Measurements from ENCODE around the gene ZPBP2. TPM values are rescaled to one million over a fixed set of nuclear protein-coding genes. Genes with fewer than 3 reads are reported as not detected.
"Not testable (repeated sequence)": the region's sequence is repeated elsewhere in the genome, so short reads cannot be mapped to it uniquely, and the experiment has no call there.

The ZPBP2 gene
- total RNA-seq, 2 donors from 2014 or later = not detected

GRCh38 chr17:39845052-39845846 lies 22.8 kb upstream of the ZPBP2 start:
- Histone ChIP-seq H3K36me3 (ENCODE audit: control insufficient read depth, insufficient read depth, low read length) (no peaks in the 10 kb centered on the region), H3K9ac (ENCODE audit: extremely low read depth, low read length, poor library complexity, severe bottlenecking) (no peak overlapping the region), H3K27ac (ENCODE audit: low read depth, low read length) (no peak overlapping the region), H3K4me3 (ENCODE audit: low read length) (no peak overlapping the region), H3K9me3 (ENCODE audit: control insufficient read depth, low read length) (no peaks in the 10 kb centered on the region), H3K4me1 (ENCODE audit: control insufficient read depth, insufficient read depth, low read length) (no peaks in the 10 kb centered on the region), H3K27me3 (ENCODE audit: control insufficient read depth, insufficient read depth, low read length, poor library complexity, severe bottlenecking) (no peaks in the 10 kb centered on the region)
- Mint-ChIP-seq H3K27me3 (ENCODE audit: insufficient read depth) (peaks cover 5% of the 10 kb centered on the region), H3K36me3 (ENCODE audit: low read depth) (no peaks in the 10 kb centered on the region), H3K4me1 (no peaks in the 10 kb centered on the region), H3K27ac (no peak overlapping the region), H3K9me3 (no peaks in the 10 kb centered on the region), H3K4me3 (no peak overlapping the region)
- DNase-seq = no peak
- WGBS, 2 experiments (ENCODE audit: insufficient coverage in 1 of 2, insufficient read length in 1 of 2) = 93 to 94% methylated on average over 5 to 8 of the region's 8 CpGs
- no peak for TF ChIP-seq CTCF (conservative IDR thresholded peaks at IDR 0.05)

GRCh38 chr17:39846205-39846604 lies 21.8 kb upstream of the ZPBP2 start:
- no peaks in the 10 kb centered on the region for H3K36me3 Mint-ChIP-seq (ENCODE audit: low read depth)

GRCh38 chr17:39848600-39848999 lies 19.4 kb upstream of the ZPBP2 start:
- Histone ChIP-seq H3K27me3 (ENCODE audit: control insufficient read depth, insufficient read depth, low read length, poor library complexity, severe bottlenecking) (no peaks in the 10 kb centered on the region), H3K9me3 (ENCODE audit: control insufficient read depth, low read length) (no peaks in the 10 kb centered on the region), H3K4me3 (ENCODE audit: low read length) (no peak overlapping the region), H3K27ac (ENCODE audit: low read depth, low read length) (no peak overlapping the region), H3K36me3 (ENCODE audit: control insufficient read depth, insufficient read depth, low read length) (no peaks in the 10 kb centered on the region), H3K4me1 (ENCODE audit: control insufficient read depth, insufficient read depth, low read length) (no peaks in the 10 kb centered on the region), H3K9ac (ENCODE audit: extremely low read depth, low read length, poor library complexity, severe bottlenecking) (no peak overlapping the region)
- WGBS, 2 experiments (ENCODE audit: insufficient coverage in 1 of 2, insufficient read length in 1 of 2) = 83 to 92% methylated on average over 1 to 4 of the region's 4 CpGs
- Mint-ChIP-seq H3K27ac (no peak overlapping the region), H3K27me3 (ENCODE audit: insufficient read depth) (no peaks in the 10 kb centered on the region), H3K36me3 (ENCODE audit: low read depth) (no peaks in the 10 kb centered on the region), H3K4me1 (no peaks in the 10 kb centered on the region), H3K4me3 (no peak overlapping the region), H3K9me3 (no peaks in the 10 kb centered on the region)
- DNase-seq = no peak
- TF ChIP-seq CTCF (conservative IDR thresholded peaks at IDR 0.05) = no peak

More at GRCh38 chr17:39846205-39846604, 21.8 kb upstream of the ZPBP2 start:
- no peak overlapping the region for H3K27ac Mint-ChIP-seq
- Histone ChIP-seq H3K27ac (ENCODE audit: low read depth, low read length) (no peak overlapping the region), H3K9ac (ENCODE audit: extremely low read depth, low read length, poor library complexity, severe bottlenecking) (no peak overlapping the region), H3K36me3 (ENCODE audit: control insufficient read depth, insufficient read depth, low read length) (no peaks in the 10 kb centered on the region), H3K4me3 (ENCODE audit: low read length) (no peak overlapping the region), H3K9me3 (ENCODE audit: control insufficient read depth, low read length) (no peaks in the 10 kb centered on the region), H3K4me1 (ENCODE audit: control insufficient read depth, insufficient read depth, low read length) (no peaks in the 10 kb centered on the region), H3K27me3 (ENCODE audit: control insufficient read depth, insufficient read depth, low read length, poor library complexity, severe bottlenecking) (no peaks in the 10 kb centered on the region)
- H3K27me3 Mint-ChIP-seq (ENCODE audit: insufficient read depth) = peaks cover 3% of the 10 kb centered on the region
- H3K4me3 Mint-ChIP-seq = no peak overlapping the region
- no peaks in the 10 kb centered on the region for H3K9me3 Mint-ChIP-seq
- no peak for DNase-seq
- no peak for TF ChIP-seq CTCF (conservative IDR thresholded peaks at IDR 0.05)
- no peaks in the 10 kb centered on the region for H3K4me1 Mint-ChIP-seq
- WGBS, 2 experiments (ENCODE audit: insufficient coverage in 1 of 2, insufficient read length in 1 of 2) = 85 to 100% methylated on average over 1 to 4 of the region's 4 CpGs

GRCh38 chr17:39850186-39850585 lies 17.8 kb upstream of the ZPBP2 start:
- not testable (repeated sequence) for H3K36me3 Mint-ChIP-seq (ENCODE audit: low read depth); H3K4me1 ChIP-seq (ENCODE audit: control insufficient read depth, insufficient read depth, low read length); H3K9me3 Mint-ChIP-seq; H3K4me1 Mint-ChIP-seq; H3K27ac Mint-ChIP-seq; H3K9ac ChIP-seq (ENCODE audit: extremely low read depth, low read length, poor library complexity, severe bottlenecking); H3K9me3 ChIP-seq (ENCODE audit: control insufficient read depth, low read length); H3K27ac ChIP-seq (ENCODE audit: low read depth, low read length); H3K27me3 ChIP-seq (ENCODE audit: control insufficient read depth, insufficient read depth, low read length, poor library complexity, severe bottlenecking); H3K4me3 ChIP-seq (ENCODE audit: low read length); H3K27me3 Mint-ChIP-seq (ENCODE audit: insufficient read depth); H3K36me3 ChIP-seq (ENCODE audit: control insufficient read depth, insufficient read depth, low read length); H3K4me3 Mint-ChIP-seq; DNase-seq

All from endodermal cell (in vitro differentiated cells).